Nucleus accumbens (tissue), 56 donors: ENCODE measurements around the gene DHX57.

Experiments used
- DNase-seq, 56 donors: peaks; one replicate each; lab custom pipeline; 2025; lab: John Stamatoyannopoulos, UW

Gene DHX57

DNA sequence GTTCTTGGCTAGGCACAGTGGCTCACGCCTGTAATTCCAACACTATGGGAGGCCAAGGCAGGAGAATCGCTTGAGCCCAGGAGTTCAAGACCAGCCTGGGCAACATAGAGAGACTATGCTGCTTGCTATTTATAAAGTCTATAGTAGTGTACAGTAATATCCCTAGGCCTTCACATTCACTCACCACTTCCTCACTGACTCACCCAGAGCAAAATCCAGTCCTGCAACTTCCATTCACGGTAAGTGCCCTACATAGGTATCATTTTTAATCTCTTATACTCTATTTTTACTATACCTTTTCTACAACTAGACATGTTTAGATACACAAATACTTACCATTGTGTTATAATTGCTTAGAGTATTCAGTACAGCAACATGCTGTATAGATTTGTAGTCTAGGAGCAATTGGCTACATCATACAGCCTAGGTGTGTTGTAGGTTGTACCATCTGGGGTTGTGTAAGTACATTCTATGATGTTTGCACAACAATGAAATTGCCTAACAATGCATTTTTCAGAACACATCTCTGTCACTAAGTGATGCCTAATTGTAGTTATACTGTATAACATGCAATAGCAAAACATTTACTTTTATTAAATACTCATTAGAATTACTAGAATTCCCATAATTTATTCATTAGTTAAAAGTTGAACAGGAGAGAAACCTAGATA lies 8.8 kb downstream of the DHX57 start:
- DNase-seq = no peak

DNA sequence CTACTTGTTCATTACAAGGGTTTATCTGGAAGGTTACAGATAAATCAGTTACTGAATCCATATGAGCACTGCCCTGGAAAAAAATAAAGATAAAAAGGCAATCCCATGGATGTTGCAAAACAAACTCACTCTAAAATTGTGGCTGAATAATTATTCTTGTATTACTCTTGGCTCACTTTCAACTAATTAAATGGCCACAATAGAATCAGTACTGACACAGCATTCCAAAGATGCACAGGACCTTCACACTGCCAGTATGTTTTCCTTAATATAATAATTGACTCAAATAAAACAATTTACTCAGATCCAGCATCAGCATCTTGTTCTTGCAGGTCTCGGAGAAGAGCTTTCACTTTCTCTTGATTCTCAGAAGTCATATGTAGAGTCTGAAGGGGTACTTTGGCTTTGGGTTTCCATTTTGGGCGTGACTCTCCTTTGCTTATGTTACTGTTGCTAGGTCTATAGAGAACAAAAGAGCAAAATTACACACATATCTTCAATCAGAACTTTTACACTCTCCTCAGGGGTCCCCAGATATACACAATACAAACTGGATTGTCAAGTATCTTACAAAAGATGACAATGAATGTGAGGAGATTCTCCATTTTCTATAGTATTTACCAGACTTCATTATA lies 12.6 kb downstream of the DHX57 start:
- DNase-seq = no peak

DNA sequence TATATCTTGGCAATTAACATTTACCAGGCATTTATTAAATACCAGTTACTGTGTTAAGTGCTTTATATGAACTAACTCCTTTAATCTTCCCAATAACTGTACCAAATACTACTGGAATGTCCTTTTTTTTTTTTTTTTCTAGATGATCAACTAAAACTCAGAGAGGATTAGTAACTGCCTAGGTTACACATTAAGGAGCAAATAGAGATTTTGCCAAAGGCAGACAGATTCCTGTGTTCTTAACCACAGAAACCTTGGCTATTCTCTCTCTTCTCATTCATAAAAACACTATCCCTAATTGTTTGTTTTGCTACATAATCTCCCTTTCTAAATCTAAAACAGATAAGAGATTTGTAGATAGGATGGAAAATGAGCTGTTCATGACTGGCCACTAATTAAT lies 13.3 kb downstream of the DHX57 start:
- DNase-seq = no peak

DNA sequence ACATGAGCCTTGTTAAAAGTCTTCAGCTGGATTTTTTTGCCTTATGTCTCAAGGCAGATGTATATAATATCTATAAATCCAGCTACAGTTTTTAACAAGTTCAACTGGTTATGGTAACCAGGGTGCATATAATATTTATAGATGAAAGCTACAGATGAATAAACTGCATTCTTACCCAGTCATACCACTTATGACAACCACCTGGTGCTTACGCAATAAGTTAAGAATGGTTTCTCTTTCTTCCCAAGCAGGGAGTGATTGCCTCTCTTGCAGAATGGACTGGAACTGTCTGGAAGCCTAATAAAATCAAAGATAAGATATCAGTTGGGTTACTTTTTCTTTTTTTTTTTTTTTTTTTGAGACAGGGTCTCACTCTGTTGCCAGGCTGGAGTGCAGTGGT lies 19.6 kb downstream of the DHX57 start:
- no peak for DNase-seq

DNA sequence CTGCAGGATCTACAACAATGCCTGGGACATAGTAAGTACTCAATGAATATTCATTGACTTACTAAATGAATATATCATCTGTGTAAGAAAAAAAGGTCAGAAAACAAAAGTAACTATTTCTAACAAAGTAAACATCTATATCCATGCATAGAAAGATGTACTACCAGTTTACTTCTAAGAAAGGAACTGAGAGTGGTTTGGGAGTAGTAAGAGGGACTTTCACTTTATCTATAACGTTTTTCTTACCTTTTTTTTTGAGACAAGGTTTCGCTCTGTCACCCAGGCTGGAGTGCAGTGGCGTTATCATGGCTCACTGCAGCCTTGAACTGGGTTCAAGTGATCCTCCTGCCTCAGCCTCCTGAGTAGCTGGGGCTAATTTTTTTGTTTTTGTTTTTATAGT lies 25.7 kb downstream of the DHX57 start:
- no peak for DNase-seq

DNA sequence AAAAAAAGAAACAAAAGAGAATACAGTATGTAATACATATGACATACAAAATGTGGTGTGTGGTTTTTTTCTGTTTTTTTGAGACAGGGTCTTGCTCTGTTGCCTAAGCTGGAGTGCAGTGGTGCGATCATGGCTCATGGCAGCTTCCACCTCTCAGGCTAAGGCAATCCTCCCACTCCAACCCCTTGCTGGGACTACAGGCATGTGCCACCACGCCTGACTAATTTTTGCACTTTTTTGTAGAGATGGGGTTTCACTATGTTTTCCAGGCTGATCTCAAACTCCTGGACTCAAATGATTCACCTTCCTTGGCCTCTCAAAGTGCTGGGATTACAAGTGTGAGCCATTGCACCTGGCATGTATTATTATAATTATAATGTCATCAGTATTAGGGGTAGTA lies 38.9 kb downstream of the DHX57 start:
- no peak for DNase-seq

DNA sequence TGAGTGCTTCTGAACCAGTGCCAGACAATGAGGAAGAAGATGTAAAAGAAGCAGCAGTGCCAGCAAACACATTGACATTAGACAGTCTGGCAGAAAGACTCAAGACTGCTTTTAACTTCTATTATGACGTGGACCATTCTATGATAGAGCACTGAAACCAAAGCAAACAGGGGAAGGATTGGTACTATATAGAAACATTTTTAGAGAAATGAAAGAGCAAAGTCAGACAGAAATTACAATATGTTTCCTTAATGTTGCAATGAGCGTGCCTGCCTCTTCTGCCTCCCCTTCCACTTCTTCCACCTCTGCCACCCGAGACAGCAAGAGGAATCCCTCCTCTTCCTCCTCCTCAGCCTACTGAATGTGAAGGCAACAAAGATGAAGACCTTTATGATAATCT lies 39.7 kb downstream of the DHX57 start:
- peak in 1 of 56 donors; percentile 4 for DNase-seq

DNA sequence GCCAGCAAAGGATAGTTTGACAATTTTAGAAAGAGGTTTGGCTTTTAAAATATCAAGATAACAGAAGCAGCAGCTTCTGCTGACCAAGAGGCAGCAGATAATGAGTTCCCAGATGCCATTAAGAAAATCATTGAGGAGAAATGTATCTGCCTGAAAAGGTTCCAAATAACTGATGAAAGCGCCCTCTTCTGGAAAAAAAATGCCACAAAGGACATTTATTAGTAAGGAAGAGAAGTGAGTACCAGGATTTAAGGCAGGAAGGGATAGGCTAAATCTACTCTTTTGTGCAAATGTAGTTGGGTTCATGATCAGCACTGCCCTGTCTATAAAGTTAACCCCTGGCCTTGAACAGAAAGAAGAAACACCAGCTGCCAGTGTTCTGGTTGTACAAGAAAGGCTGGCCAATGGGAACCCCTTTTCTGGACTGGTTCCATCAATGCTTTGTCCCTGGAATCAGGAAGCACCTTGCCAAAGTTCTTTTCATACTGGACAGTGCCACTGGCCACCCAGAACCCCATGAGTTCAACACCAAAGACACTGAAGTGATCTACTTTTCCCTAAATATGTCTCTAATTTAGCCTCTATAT lies 40.6 kb downstream of the DHX57 start:
- no peak for DNase-seq

DNA sequence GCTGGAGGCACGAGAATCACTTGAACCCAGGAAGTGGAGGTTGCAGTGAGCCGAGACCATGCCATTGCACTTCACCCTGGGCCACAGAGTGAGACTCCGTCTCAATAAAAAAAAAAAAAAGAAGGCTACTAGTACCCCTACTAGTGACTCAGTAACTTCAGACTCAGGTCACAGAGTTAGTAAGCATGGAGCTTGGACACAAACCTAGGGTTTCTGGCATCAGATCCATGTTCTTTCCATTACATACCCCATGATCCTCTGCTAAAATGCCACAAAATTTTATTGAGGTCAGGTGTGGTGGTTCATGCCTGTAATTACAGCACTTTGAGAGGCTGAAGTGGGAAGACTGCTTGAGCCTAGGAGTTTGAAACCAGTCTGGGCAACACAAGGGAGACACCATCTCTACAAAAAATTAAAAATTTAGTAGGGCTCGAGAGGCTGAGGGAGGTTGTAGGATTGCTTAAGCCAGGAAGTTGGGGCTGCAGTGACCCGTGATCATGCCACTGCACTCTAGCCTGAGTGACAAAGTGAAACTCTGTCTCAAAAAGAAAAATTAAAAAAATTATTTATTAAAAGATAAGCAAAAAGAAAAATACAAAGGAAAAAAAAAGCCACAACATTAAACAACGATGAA lies 45.1 kb downstream of the DHX57 start:
- DNase-seq = no peak

DNA sequence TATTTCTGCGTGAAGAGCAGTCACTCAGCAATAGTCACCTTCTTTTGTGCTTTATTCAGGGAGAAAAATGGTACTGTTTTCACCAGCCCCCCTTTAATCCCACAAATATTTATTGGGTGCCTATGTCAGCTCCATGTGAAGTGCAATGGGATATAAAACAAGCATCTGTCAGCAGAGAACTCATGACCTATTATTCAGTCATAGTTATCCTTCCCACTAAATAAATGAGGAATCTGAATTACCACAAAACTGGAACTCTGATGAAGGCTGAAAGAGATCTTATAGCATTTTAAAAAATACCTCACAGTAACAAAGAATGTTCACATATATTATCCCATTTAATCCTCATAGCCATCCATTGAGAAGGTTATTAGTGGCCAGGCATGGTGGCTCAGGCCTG lies 45.8 kb downstream of the DHX57 start:
- no peak for DNase-seq

DNA sequence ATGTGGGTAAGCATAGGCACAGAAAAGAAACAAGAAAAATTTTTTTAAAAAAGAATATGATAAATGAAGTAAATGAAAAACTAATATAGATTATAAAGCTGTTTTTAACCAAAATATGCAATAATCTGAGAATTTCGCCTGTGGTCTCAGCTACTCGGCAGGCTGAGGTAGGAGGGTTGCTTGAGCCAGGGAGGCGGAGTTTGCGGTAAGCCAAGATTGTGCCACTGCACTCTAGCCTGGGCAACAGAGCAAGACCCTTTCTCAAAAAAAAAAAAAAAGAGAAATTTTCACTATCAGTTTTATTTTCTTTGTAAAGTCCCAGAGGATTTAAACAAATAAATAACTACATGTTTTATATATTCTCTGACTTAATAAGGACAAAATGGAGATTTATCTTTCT lies 47.3 kb downstream of the DHX57 start:
- no peak for DNase-seq

DNA sequence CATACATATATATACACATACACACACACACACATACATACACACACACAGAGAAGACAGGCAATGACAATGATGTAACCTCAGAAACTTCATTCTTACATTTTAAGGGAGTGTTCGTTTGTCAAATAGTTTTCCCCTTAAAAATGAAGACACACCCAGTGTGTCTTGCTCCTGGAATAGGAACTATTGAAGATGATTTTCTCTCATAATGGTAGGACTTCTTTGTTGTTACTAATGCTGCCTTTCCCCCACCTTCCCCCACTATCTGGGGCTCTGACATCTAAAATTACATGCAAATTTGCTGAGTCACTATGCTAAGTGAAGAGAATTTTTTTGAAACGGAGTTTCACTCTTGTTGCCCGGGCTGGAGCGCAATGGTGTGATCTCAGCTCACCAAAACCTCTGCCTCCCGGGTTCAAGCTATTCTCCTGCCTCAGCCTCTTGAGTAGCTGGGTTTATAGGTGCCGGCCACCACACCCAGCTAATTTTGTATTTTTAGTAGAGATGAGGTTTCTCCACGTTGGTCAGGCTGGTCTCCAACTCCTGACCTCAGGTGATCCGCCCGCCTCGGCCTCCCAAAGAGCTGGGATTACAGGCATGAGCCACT lies 48.1 kb downstream of the DHX57 start:
- peak in 13 of 56 donors; percentile 3 to 54 (median 25) for DNase-seq

DNA sequence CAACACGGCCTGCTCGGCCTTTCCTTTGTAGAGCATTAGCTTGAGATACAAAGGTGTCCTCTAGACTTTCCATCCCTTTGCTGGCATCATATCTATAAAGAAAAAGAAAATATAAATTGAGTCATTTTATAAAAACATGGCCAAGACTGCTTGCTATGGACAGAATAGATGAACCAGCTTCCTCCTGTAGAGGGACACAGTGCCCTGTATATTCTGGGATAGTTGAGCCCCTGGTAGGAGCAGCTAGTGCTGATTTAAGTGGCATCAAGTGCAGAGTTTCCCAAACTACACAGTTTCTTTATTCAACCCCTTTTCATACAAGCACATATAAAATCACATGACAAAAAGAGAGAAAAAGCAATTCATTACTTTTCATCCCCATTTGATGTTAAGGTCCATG lies 49.8 kb downstream of the DHX57 start:
- no peak for DNase-seq

DNA sequence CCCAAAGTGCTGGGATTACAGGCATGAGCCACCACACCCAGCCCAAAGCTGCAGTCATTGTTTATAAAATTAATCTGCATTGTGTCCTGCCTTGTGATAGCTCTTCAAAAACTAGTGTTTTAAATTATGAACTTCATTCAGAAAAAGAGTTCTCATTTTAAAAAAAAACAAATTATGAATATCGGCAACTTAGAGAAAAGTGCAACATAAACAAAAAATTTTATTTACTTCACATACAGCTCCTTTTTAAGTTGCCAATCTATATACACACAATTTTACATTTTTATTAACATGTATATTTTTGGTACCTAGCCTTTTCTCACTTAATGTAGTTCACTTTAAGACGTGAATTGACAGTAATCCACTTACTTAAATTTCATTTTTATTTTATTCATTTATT lies 50.8 kb downstream of the DHX57 start:
- no peak for DNase-seq

DNA sequence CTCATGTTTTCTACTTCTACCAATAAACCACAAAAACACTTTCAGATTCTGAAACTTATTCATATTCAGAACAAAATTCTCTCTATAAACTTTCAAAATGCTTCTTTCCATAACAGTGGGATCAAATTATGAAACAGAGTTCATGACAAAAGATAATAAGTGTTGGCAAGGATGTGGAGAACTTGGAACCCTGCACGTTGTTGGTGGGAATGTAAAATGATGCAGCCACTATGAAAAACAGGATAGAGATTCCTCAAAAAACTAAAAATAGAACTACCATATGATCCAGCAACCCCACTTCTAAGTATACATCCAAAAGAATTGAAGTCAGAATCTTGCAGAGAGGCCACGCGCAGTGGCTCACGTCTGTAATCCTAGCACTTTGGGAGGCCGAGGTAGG lies 52.3 kb downstream of the DHX57 start:
- no peak for DNase-seq

DNA sequence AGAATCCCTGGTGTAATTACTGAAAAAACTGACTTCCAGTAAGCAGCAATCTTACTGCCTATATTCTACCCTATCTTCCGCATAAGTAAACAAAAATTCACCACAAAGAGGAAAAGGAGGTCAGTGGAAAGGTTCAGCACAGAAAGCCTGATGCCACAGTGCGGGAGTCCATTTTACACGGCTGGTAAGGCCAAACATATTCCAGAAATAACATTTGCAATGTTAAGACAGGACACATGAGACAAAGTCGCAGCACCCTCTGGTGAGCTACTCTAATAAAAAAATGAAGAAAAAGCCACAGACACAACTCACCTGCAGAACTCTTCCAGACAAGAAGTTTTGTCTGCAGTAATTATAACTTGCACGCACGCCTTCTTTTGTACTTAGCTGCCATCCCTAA lies 57.2 kb downstream of the DHX57 start:
- DNase-seq = no peak

DNA sequence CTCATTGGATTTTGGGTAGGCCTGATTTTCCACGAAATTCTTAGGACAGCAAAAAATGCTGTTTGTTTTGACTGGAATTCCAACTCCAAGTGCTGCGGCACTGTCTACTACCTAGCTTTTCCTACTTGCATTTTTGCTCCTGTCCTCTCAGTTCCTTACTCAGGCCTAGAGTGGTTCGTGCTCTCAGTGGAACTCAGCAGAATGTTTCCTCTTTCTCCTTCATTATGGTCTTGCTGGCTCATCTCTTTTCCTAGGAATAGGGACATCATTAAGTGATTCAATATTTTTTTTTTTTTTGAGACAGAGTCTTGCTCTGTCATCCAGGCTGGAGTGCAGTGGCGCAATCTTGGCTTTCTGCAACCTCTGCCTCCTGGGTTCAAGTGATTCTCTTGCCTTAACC lies 59.8 kb downstream of the DHX57 start:
- DNase-seq = no peak

DNA sequence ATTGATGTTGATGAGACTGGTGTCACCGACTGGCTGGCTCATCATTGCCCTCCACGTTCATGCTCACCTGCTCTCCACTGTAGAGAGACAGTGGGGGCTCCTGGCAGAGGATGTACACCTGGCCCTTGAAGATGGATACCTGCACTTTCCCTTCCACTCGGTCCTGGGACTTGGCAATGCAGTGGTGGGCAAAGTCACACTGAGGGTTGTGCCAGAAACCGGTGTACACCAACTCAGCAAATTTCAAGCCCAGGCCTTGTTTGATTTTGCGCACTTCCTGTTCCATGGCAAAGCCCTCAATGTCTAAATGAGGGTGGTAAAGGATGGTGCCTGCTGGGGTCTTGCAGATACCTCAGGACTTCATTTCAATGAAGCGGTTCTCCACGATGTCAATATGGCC lies 65.2 kb downstream of the DHX57 start:
- no peak for DNase-seq

DNA sequence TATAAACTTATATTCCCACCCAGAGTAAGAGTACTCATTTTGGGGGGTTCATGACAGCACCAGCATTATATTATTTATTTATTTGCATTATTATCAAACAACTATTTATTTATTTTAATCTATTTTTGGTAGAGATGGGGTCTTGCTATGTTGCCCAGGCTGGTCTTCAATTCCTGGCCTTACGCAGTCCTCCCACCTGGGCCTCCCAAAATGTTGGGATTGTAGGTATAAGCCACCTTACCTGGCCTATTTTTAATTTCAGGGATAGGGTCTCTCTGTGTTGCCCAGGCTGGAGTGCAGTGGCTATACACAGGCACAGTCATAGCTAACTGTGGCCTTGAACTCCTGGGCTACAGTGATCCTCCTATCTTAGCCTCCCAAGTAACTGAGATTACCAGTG lies 67.1 kb downstream of the DHX57 start:
- DNase-seq = no peak

DNA sequence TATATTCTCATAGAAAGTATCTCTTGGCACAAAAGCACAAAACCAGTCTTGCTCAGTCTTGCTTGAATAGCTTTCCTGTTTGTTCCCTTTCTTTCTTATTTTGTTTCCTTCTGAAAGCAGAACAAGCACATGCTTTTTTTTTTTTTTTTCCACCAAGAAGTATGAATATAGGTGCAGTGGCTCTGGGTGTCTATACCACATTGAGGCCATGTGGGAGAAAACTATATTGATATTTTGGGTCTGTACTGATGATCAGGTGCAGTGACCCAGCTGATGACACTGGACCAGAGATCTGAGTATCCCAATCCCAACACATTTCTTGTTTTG lies 69.0 kb downstream of the DHX57 start:
- DNase-seq = no peak

DNA sequence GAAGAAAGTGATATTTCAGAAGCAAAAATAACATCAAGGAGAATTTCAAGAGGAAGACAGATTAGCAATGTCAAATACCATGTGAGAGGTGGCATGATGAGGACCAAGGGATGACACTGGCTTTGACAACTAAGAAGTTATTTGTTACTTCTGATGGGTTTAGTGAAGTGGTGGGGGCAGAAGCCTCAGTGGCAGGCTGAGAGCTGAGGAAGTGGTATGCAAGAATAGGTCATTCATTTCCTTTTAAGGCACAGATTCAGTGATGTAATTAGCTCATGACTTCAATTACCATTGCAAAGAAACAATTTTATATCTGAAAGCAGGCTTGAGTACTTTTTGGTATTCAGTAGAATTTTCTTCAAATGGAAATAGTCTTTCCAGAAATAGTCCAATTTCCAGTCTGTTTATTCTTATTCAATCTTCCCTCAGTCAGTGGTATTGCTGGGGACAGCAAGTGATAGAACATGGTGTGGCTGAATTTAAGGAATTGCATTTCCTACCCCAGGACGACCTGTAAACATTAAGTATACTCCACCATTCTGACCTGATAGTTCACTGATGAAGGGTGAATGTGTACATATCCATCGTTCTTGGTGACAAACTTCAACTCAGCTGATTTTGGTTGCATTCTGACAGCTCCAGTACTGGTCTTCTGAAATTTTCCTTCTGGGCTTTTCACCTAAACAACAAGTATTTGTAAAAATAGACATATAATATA lies 69.6 kb downstream of the DHX57 start:
- DNase-seq = no peak
